Activated naive CD4-positive, alpha-beta T cell treated with anti-CD3 and anti-CD28 coated beads, Interleukin-2, amount 50 U/mL, for 24 hours (primary cell): ENCODE measurements around the gene WDTC1.

Experiments used
- H3K27ac Mint-ChIP-seq: one replicate; pipeline ENCODE4 v1.8.0; 2021; ENCODE audit warnings: mild to moderate bottlenecking, mixed read lengths
- H3K27me3 Mint-ChIP-seq: one replicate; pipeline ENCODE4 v1.8.0; 2021; ENCODE audit warnings: mixed read lengths
- H3K36me3 Mint-ChIP-seq: one replicate; pipeline ENCODE4 v1.8.0; 2021; ENCODE audit warnings: mixed read lengths
- H3K4me1 Mint-ChIP-seq: one replicate; pipeline ENCODE4 v1.8.0; 2021; ENCODE audit warnings: mixed read lengths
- H3K4me3 Mint-ChIP-seq: one replicate; pipeline ENCODE4 v1.8.0; 2021; ENCODE audit warnings: mild to moderate bottlenecking, mixed read lengths
- H3K9me3 Mint-ChIP-seq: one replicate; pipeline ENCODE4 v1.8.0; 2021; ENCODE audit warnings: mixed read lengths

Gene WDTC1

GRCh38 chr1:27306892-27307761 is 72.7 kb downstream of the WDTC1 start:
- Mint-ChIP-seq H3K27ac (no peak overlapping the region), H3K4me3 (no peak overlapping the region), H3K36me3 (no peaks in the 10 kb centered on the region), H3K4me1 (no peaks in the 10 kb centered on the region), H3K27me3 (no peaks in the 10 kb centered on the region), H3K9me3 (no peaks in the 10 kb centered on the region)

DNA sequence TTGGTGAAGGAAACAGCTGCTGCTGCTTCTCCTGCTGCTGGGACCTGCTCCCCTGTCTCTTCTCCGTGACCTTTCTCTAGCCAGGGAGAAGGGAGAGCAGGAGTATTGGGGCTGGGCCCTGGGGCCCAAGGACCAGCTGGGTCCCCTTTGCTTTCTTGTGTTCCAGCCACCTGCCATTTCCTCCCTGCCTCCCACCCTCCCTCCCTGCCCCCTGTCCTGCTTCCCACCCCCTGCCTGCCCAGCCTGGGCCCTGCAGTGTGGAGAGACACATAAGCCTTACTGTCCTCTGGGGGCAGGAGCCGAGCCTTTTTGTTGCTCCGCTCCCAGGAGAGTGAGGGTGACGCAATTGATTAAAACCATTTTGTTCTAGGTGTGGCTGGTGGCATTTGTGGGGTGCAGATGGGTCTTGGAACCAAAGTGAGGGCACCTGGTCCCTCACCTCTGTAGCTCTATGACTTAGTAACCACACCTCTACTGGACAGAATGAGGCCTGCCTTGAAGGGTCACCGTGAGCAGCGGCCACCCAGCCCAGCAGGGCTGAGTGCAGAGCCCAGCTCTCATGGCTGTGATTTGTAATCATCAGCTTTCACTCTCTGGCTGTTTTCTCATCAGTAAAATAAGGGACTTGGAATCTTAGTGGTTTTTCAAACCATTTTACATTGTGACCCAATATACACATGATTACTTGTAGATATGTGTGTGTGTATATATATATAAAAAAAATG is 73.6 kb downstream of the WDTC1 start:
- Mint-ChIP-seq H3K4me1 (no peaks in the 10 kb centered on the region), H3K27me3 (no peaks in the 10 kb centered on the region), H3K4me3 (no peak overlapping the region), H3K9me3 (no peaks in the 10 kb centered on the region), H3K36me3 (no peaks in the 10 kb centered on the region), H3K27ac (no peak overlapping the region)

GRCh38 chr1:27314169-27314568 is 79.7 kb downstream of the WDTC1 start:
- no peaks in the 10 kb centered on the region for H3K27me3 Mint-ChIP-seq
- H3K4me1 Mint-ChIP-seq = no peaks in the 10 kb centered on the region
- no peak overlapping the region for H3K4me3 Mint-ChIP-seq
- H3K27ac Mint-ChIP-seq = peak overlapping the region; percentile 23
- H3K9me3 Mint-ChIP-seq = no peaks in the 10 kb centered on the region
- H3K36me3 Mint-ChIP-seq = no peaks in the 10 kb centered on the region

- Mint-ChIP-seq H3K27ac (no peak overlapping the region), H3K4me3 (no peak overlapping the region), H3K36me3 (no peaks in the 10 kb centered on the region), H3K4me1 (no peaks in the 10 kb centered on the region), H3K9me3 (no peaks in the 10 kb centered on the region), H3K27me3 (no peaks in the 10 kb centered on the region)
Observed at GRCh38 chr1:27314737-27315136, 80.3 kb downstream of the WDTC1 start.

DNA sequence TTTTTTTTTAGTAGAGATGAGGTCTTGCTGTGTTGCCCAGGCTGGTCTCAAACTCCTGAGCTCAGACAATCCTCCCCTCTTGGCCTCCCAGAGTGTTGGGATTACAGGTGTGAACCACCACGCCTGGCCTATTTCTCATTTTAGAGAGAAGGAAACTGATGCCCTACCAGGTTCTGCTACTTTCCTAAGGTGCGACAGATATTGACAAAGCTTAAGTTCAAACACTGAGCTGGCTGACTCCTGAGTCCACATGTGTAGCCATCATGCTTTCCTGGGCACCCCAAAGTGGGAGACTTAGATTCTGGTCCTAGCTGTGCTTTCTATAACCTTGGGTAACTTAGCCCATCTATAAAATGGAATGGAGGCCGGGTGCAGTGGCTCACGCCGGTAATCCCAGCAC is 82.4 kb downstream of the WDTC1 start:
- no peak overlapping the region for H3K27ac Mint-ChIP-seq
- no peaks in the 10 kb centered on the region for H3K27me3 Mint-ChIP-seq
- H3K36me3 Mint-ChIP-seq = no peaks in the 10 kb centered on the region
- H3K4me1 Mint-ChIP-seq = peaks cover 9% of the 10 kb centered on the region
- no peaks in the 10 kb centered on the region for H3K9me3 Mint-ChIP-seq
- H3K4me3 Mint-ChIP-seq = no peak overlapping the region

DNA sequence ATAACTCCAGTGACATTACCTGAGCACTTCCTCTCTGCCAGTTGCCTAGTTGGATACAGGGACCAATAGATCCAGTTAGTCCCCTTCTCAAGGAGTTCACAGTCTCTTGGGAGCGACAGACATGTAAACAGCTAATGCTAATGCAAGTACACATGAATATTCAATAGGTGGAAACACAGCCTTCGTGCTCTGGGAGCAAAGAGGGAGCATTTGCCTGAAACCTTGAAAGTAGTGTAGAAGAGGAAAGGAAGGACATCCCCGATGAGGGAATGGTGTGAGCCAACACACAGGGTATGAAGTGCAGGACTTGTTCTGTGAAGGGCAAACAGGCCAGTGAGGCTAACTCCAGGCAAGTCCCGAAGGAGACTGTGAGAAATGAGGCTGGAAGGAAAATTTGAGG is 83.7 kb downstream of the WDTC1 start:
- Mint-ChIP-seq H3K36me3 (no peaks in the 10 kb centered on the region), H3K4me3 (no peak overlapping the region), H3K27ac (peak overlapping the region; percentile 6), H3K4me1 (peaks cover 9% of the 10 kb centered on the region), H3K9me3 (no peaks in the 10 kb centered on the region), H3K27me3 (no peaks in the 10 kb centered on the region)

DNA sequence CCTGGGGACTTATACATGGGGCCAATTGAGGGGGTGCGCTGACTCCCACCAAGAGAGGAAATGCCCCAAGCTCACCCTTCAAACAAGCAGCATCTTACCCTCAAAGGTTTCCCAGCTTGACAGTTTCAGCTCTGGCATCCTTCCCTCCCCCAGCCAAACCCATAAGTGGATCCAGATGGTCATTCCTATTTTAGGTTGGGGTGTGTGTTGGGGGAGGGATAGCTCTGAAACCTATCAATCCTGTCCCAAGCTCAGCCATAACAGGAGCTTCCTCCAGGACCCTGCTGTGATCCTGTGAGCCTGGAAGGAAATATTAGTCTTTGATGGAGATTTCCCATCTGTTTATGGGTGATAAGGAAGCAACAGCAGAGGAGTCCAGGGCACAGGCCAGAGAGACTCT is 84.2 kb downstream of the WDTC1 start:
- H3K36me3 Mint-ChIP-seq = no peaks in the 10 kb centered on the region
- H3K4me3 Mint-ChIP-seq = no peak overlapping the region
- H3K27me3 Mint-ChIP-seq = no peaks in the 10 kb centered on the region
- peaks cover 11% of the 10 kb centered on the region for H3K4me1 Mint-ChIP-seq
- no peaks in the 10 kb centered on the region for H3K9me3 Mint-ChIP-seq
- H3K27ac Mint-ChIP-seq = no peak overlapping the region

- no peaks in the 10 kb centered on the region for H3K9me3 Mint-ChIP-seq
Observed at GRCh38 chr1:27321813-27322568, 87.6 kb downstream of the WDTC1 start, which contains the start of gene TMEM222. TMEM222 (plus strand) TSS chr1:27322163; CDS start chr1:27322198, 35 bp downstream.

DNA sequence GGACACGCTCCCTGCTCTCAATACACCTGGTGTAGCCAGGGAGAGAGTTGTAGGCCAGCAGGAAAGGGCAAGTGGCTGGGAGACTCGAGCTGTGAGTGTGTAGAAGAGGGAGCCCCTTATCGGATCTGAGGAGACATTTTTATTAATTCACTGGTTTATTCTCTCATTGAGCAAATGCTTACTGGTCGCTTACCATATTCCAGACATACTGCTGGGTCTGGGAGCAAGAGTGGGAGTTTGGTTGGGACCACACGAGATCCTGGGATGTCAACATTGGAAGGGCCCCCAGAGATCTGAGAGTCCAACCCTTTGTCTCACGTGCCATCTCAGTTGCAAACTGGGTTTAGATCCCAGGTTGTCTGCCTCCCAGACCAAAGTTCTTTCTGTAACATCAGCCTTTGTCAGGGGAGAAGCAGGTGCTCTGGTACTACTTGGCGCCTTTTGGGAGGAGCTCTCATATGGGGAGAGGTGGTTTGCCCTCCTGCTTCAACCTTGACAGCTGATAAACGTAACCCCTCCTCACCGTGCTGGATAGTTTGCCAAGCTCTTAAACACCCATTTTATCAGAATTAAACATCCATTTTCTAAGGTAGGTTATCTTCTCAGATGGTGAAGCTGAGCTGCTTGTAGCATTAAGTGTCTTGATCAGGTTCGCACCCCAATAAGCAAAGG is 88.3 kb downstream of the WDTC1 start:
- Mint-ChIP-seq H3K27ac (peak overlapping the region; percentile 90), H3K9me3 (no peaks in the 10 kb centered on the region), H3K36me3 (peaks cover 5% of the 10 kb centered on the region), H3K27me3 (no peaks in the 10 kb centered on the region), H3K4me1 (peaks cover 48% of the 10 kb centered on the region), H3K4me3 (peak overlapping the region; percentile 94)

More at GRCh38 chr1:27321813-27322568, 87.6 kb downstream of the WDTC1 start, which contains the start of gene TMEM222:
- H3K27ac Mint-ChIP-seq = peak within 1 kb of the TSS; percentile 90
- peaks cover 5% of the 10 kb centered on the region for H3K36me3 Mint-ChIP-seq
- peak within 1 kb of the TSS; percentile 94 for H3K4me3 Mint-ChIP-seq
- H3K27me3 Mint-ChIP-seq = no peaks in the 10 kb centered on the region
- H3K4me1 Mint-ChIP-seq = peaks cover 45% of the 10 kb centered on the region

DNA sequence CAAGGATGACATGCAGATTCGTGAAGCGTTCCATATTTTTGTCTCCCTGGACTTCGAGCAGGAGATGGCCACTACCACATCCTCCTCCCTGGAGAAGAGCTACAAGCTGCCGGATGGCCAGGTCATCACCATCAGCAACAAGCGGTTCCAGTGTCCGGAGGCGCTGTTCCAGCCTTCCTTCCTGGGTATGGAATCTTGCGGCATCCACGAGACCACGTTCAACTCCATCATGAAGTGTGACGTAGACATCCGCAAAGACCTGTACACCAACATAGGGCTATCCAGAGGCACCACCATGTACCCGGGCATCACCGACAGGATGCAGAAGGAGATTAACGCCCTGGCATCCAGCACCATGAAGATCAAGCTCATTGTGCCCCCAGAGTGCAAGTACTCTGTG is 90.9 kb downstream of the WDTC1 start:
- Mint-ChIP-seq H3K4me1 (peaks cover 66% of the 10 kb centered on the region), H3K4me3 (no peak overlapping the region), H3K27me3 (no peaks in the 10 kb centered on the region), H3K27ac (no peak overlapping the region), H3K36me3 (peaks cover 5% of the 10 kb centered on the region), H3K9me3 (no peaks in the 10 kb centered on the region)

- Mint-ChIP-seq H3K9me3 (no peaks in the 10 kb centered on the region), H3K27ac (no peak overlapping the region), H3K4me1 (peaks cover 75% of the 10 kb centered on the region), H3K36me3 (peaks cover 5% of the 10 kb centered on the region), H3K27me3 (no peaks in the 10 kb centered on the region), H3K4me3 (no peak overlapping the region)
Observed at GRCh38 chr1:27327964-27328363, 93.5 kb downstream of the WDTC1 start.

GRCh38 chr1:27330786-27331185 is 96.4 kb downstream of the WDTC1 start:
- H3K27ac Mint-ChIP-seq = no peak overlapping the region
- H3K4me1 Mint-ChIP-seq = peaks cover 55% of the 10 kb centered on the region
- no peak overlapping the region for H3K4me3 Mint-ChIP-seq
- no peaks in the 10 kb centered on the region for H3K36me3 Mint-ChIP-seq
- H3K27me3 Mint-ChIP-seq = no peaks in the 10 kb centered on the region
- H3K9me3 Mint-ChIP-seq = no peaks in the 10 kb centered on the region

- Mint-ChIP-seq H3K4me3 (no peak overlapping the region), H3K27ac (no peak overlapping the region), H3K27me3 (no peaks in the 10 kb centered on the region), H3K36me3 (no peaks in the 10 kb centered on the region), H3K9me3 (no peaks in the 10 kb centered on the region), H3K4me1 (peaks cover 48% of the 10 kb centered on the region)
Observed at GRCh38 chr1:27331426-27331825, 97.0 kb downstream of the WDTC1 start.

DNA sequence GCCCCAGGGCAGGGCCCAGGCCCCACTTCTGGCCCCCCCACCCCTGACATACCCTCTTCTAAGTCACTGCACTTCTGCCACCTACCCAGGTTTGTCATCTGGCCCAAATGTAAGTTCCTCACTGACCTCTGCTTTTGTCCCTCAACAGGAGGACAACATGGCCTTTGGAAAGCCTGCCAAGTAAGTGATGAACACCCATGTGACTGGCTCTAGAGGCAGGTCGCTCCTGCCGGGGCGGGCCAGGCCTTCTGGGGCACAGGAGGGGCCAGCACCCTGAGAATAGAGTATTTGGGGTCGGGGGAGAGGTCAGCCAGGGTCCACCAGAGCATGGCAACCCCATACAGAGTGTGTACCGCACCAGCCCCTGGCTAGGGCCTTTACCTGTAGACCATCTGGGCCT is 97.5 kb downstream of the WDTC1 start:
- peaks cover 1% of the 10 kb centered on the region for H3K36me3 Mint-ChIP-seq
- no peak overlapping the region for H3K27ac Mint-ChIP-seq
- no peaks in the 10 kb centered on the region for H3K27me3 Mint-ChIP-seq
- no peak overlapping the region for H3K4me3 Mint-ChIP-seq
- H3K4me1 Mint-ChIP-seq = peaks cover 43% of the 10 kb centered on the region
- no peaks in the 10 kb centered on the region for H3K9me3 Mint-ChIP-seq
